ENCODE measurements around the gene JTB.

DNA sequence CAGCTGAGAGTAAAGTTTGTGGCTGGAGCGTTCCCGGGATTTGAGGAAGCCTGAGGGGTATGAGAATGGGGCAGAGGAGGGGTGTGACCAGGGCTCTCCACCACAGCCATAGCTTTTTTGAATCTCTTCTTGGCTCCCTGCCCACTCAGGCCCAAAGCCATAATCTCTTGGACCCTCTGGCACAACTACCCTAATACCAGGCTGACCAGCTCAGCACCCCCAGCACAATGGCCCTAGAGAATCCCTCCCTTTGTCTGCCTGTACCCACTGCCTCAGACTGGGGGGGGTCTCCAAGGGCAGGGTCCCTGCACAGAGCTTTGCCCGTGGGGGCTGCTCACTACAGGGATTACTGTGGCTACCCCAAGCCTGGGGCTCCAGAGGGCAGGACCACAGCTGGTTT lies 38.5 kb downstream of the JTB start:
- TF ChIP-seq ZNF70 (CRISPR knock-in tag; IDR thresholded peaks at IDR 0.05) (no peak), ZNF565 (CRISPR knock-in tag; conservative IDR thresholded peaks at IDR 0.05; ENCODE audit: low read depth) (no peak), GLIS3 (CRISPR knock-in tag; IDR thresholded peaks at IDR 0.05) (no peak), ESRRG (CRISPR knock-in tag; IDR thresholded peaks at IDR 0.05) (no peak), RARB (CRISPR knock-in tag; IDR thresholded peaks at IDR 0.05) (no peak), TCF4 (CRISPR knock-in tag; IDR thresholded peaks at IDR 0.05; ENCODE audit: borderline replicate concordance) (no peak), ARNTL (CRISPR knock-in tag; IDR thresholded peaks at IDR 0.05; ENCODE audit: borderline replicate concordance, low read depth) (no peak), POU6F1 (CRISPR knock-in tag; IDR thresholded peaks at IDR 0.05; ENCODE audit: borderline replicate concordance, low read depth) (no peak), ISL1 (CRISPR knock-in tag; IDR thresholded peaks at IDR 0.05) (no peak), ZFP3 (CRISPR knock-in tag; IDR thresholded peaks at IDR 0.05) (no peak)
- TF ChIP-seq, protein P1, sequence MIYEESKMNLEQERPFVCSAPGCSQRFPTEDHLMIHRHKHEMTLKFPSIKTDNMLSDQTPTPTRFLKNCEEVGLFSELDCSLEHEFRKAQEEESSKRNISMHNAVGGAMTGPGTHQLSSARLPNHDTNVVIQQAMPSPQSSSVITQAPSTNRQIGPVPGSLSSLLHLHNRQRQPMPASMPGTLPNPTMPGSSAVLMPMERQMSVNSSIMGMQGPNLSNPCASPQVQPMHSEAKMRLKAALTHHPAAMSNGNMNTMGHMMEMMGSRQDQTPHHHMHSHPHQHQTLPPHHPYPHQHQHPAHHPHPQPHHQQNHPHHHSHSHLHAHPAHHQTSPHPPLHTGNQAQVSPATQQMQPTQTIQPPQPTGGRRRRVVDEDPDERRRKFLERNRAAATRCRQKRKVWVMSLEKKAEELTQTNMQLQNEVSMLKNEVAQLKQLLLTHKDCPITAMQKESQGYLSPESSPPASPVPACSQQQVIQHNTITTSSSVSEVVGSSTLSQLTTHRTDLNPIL (CRISPR knock-in tag; IDR thresholded peaks at IDR 0.05; ENCODE audit: low read depth) = no peak

Measured in SK-N-SH treated with all-trans-retinoic acid at 6 μM for 48 hours (cell line).